GM23338 (cell line): ENCODE data around the gene CYGB. TPM values are rescaled to one million over a fixed set of nuclear protein-coding genes. Genes with fewer than 3 reads are reported as not detected.

Source experiments
- ATAC-seq: fragments of 200-7000 bp; cut with Tn5 transposase; 3 replicates; pipeline ENCODE4 v1.9.1; 2020
- DNase-seq: peaks from one replicate; pipeline ENCODE4 v3.0.0-alpha.2; 2015; ENCODE audit warnings: low spot score
- H2AFZ ChIP-seq: fragments of 200-600 bp; sonication (generic); 2 replicates; pipeline ENCODE4 v1.8.0; 2016; ENCODE audit warnings: antibody characterized with exemption, mild to moderate bottlenecking, moderate library complexity
- H3F3A ChIP-seq: fragments of 200-600 bp; sonication (generic); replicated peaks from 2 replicates; pipeline ENCODE4 v1.8.0; 2017; ENCODE audit warnings: antibody characterized with exemption, mixed run types, low read depth
- H3K27ac ChIP-seq: fragments of 200-600 bp; sonication (generic); 2 replicates; pipeline ENCODE4 v1.6.1; 2016; ENCODE audit warnings: low read depth
- H3K27me3 ChIP-seq: fragments of 200-600 bp; sonication (generic); 2 replicates; pipeline ENCODE4 v1.8.0; 2016; ENCODE audit warnings: mild to moderate bottlenecking, mixed run types, moderate library complexity; ENCODE audit not compliant: insufficient read depth
- H3K36me3 ChIP-seq: fragments of 200-600 bp; sonication (generic); 2 replicates; pipeline ENCODE4 v1.8.0; 2016; ENCODE audit warnings: mild to moderate bottlenecking; ENCODE audit not compliant: insufficient read depth
- H3K4me1 ChIP-seq: fragments of 200-600 bp; sonication (generic); 2 replicates; pipeline ENCODE4 v1.8.0; 2016; ENCODE audit warnings: mild to moderate bottlenecking, moderate library complexity; ENCODE audit not compliant: insufficient read depth
- H3K4me2 ChIP-seq: fragments of 200-600 bp; sonication (generic); 2 replicates; pipeline ENCODE4 v1.7.1; 2017; ENCODE audit warnings: mixed run types
- H3K4me3 ChIP-seq: fragments of 200-600 bp; sonication (generic); 2 replicates; pipeline ENCODE4 v1.6.1; 2016; ENCODE audit warnings: mixed run types
- H3K79me2 ChIP-seq: fragments of 200-600 bp; sonication (generic); replicated peaks from 2 replicates; pipeline ENCODE4 v1.8.0; 2017; ENCODE audit warnings: mild to moderate bottlenecking; ENCODE audit not compliant: insufficient read depth
- H3K9me2 ChIP-seq: fragments of 200-600 bp; sonication (generic); 2 replicates; pipeline ENCODE4 v1.8.0; 2017; ENCODE audit not compliant: insufficient read depth
- H4K20me1 ChIP-seq: fragments of 200-600 bp; sonication (generic); replicated peaks from 2 replicates; pipeline ENCODE4 v1.8.0; 2017; ENCODE audit warnings: mild to moderate bottlenecking; ENCODE audit not compliant: insufficient read depth
- H3K27ac Mint-ChIP-seq: 2 replicates; pipeline ENCODE4 v1.8.0; 2020; ENCODE audit warnings: inconsistent platforms, mild to moderate bottlenecking, moderate library complexity, mixed read lengths
- H3K27me3 Mint-ChIP-seq: 3 replicates; pipeline ENCODE4 v1.8.0; 2022; ENCODE audit warnings: low read depth, mild to moderate bottlenecking, moderate library complexity, mixed read lengths, inconsistent platforms; ENCODE audit not compliant: insufficient read depth, poor library complexity
- H3K36me3 Mint-ChIP-seq: 3 replicates; pipeline ENCODE4 v1.8.0; 2021; ENCODE audit warnings: low read depth, mild to moderate bottlenecking, inconsistent platforms, moderate library complexity, mixed read lengths
- H3K4me1 Mint-ChIP-seq: 3 replicates; pipeline ENCODE4 v1.8.0; 2020; ENCODE audit warnings: mild to moderate bottlenecking, inconsistent platforms, mixed read lengths
- H3K4me3 Mint-ChIP-seq: 3 replicates; pipeline ENCODE4 v1.8.0; 2021; ENCODE audit warnings: moderate library complexity, mild to moderate bottlenecking, inconsistent platforms, mixed read lengths
- H3K9me3 Mint-ChIP-seq: 3 replicates; pipeline ENCODE4 v1.8.0; 2020; ENCODE audit warnings: moderate library complexity, mild to moderate bottlenecking, inconsistent platforms, mixed read lengths
- CREB1 ChIP-seq: fragments of 250-450 bp; sonication (Bioruptor Pico); IDR thresholded peaks from 2 replicates; pipeline ENCODE4 v1.5.0; 2020; ENCODE audit warnings: low read depth, mild to moderate bottlenecking, moderate library complexity
- EZH2 ChIP-seq: fragments of 200-600 bp; sonication (generic); IDR thresholded peaks from one replicate; pipeline ENCODE4 v1.8.0; 2017; ENCODE audit warnings: antibody characterized with exemption, mild to moderate bottlenecking, low read depth; ENCODE audit not compliant: unreplicated experiment
- EZH2phosphoT487 ChIP-seq: fragments of 200-600 bp; sonication (generic); IDR thresholded peaks from one replicate; pipeline ENCODE4 v1.8.1; 2018; ENCODE audit warnings: antibody characterized with exemption; ENCODE audit not compliant: unreplicated experiment
- JUNB ChIP-seq: IDR thresholded peaks from one replicate; pipeline ENCODE4 v1.6.1; 2016; ENCODE audit warnings: antibody characterized with exemption; ENCODE audit not compliant: unreplicated experiment
- NANOG ChIP-seq: IDR thresholded peaks from 2 replicates; pipeline ENCODE4 v1.6.1; 2016; ENCODE audit warnings: antibody characterized with exemption, borderline replicate concordance
- POLR2AphosphoS5 ChIP-seq: IDR thresholded peaks from 2 replicates; pipeline ENCODE4 v1.6.1; 2016; ENCODE audit warnings: antibody characterized with exemption, low read depth
- STAT1 ChIP-seq: IDR thresholded peaks from one replicate; pipeline ENCODE4 v1.6.1; 2016; ENCODE audit warnings: antibody characterized with exemption; ENCODE audit not compliant: unreplicated experiment
- ZNF114 ChIP-seq: fragments of 250-450 bp; sonication (Bioruptor Pico); IDR thresholded peaks from 2 replicates; pipeline ENCODE4 v1.5.0; 2020; ENCODE audit warnings: mild to moderate bottlenecking, moderate library complexity
- ZNF331 ChIP-seq: fragments of 250-450 bp; sonication (Bioruptor Pico); IDR thresholded peaks from 2 replicates; pipeline ENCODE4 v1.5.0; 2020; ENCODE audit warnings: low read depth, mild to moderate bottlenecking, moderate library complexity
- ZNF462 ChIP-seq: fragments of 250-450 bp; sonication (Bioruptor Pico); IDR thresholded peaks from 2 replicates; pipeline ENCODE4 v1.5.0; 2020; ENCODE audit warnings: mild to moderate bottlenecking, moderate library complexity
- polyA plus RNA-seq: library from polyadenylated mRNA; unstranded; fragments of >200 nt; fragmentation: Nextera tagmentation; extraction: Ambion mirVana; gene quantifications from 2 replicates; pipeline ENCODE4 v1.2.1, GENCODE V29; 2016
- total RNA-seq: library from RNA; depleted of rRNA; stranded (reverse); fragments of >200 nt; shearing (Covaris generic); gene quantifications from 2 replicates; pipeline ENCODE4 v1.2.3, GENCODE V29; 2014
- TF ChIP-seq, protein P1 (sequence below): IDR thresholded peaks from 2 replicates; pipeline ENCODE4 v1.6.1; 2016; ENCODE audit warnings: antibody characterized with exemption
- TF ChIP-seq, protein P2 (sequence below), 2 experiments: fragments of 200-600 bp in 1 of 2; sonication (generic) in 1 of 2; conservative IDR thresholded peaks; 2 replicates each; pipeline versions ENCODE4 v1.5.1 to v1.6.1; 2016 to 2017; ENCODE audit warnings: antibody characterized with exemption in 2 of 2, low read depth in 2 of 2, mild to moderate bottlenecking in 2 of 2, moderate library complexity in 1 of 2
- TF ChIP-seq, protein P3 (sequence below): IDR thresholded peaks from one replicate; pipeline ENCODE4 v1.6.1; 2018; ENCODE audit warnings: antibody characterized with exemption; ENCODE audit not compliant: unreplicated experiment

Gene CYGB
- total and polyA plus RNA-seq, 2 experiments from 2014 or later = 1.2 to 1.7 TPM

DNA sequence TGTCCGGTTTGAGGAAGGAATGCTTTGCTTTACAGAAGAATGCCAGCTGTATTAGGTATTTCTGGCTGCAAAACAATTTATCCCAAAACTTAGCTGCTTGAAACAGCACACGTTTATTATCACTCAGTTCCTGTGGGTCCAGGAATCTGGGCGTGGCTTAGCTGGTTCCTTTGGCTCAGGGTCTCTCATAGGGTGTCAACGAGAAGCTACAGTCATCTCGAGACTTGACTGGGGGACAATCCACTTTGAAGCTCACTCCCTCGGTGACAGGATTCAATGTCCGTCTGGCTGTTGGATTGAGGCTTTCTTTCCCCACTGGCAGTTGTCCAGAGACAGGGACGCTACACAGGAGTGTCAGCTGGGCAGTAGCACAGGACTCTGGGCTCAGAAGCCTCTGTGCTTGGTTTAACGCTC is 26.7 kb downstream of the CYGB start:
- no peak overlapping the region for H3K4me3 Mint-ChIP-seq
- H2AFZ ChIP-seq = no peak overlapping the region
- no peak overlapping the region for H3K4me2 ChIP-seq
- no peaks in the 10 kb centered on the region for H3F3A ChIP-seq
- H4K20me1 ChIP-seq = no peaks in the 10 kb centered on the region
- no peaks in the 10 kb centered on the region for H3K9me2 ChIP-seq
- H3K79me2 ChIP-seq = no peaks in the 10 kb centered on the region
- ATAC-seq (no peak), DNase-seq (no peak)
- H3K4me1 Mint-ChIP-seq = no peaks in the 10 kb centered on the region; the same call in 1 of the 3 replicates
- H3K36me3 Mint-ChIP-seq = no peaks in the 10 kb centered on the region
- H3K36me3 ChIP-seq = no peaks in the 10 kb centered on the region
- H3K27ac Mint-ChIP-seq = no peak overlapping the region
- peaks cover 11% of the 10 kb centered on the region for H3K27me3 Mint-ChIP-seq
- no peak overlapping the region for H3K27ac ChIP-seq
- no peaks in the 10 kb centered on the region; the same call in 1 of the 2 replicates for H3K4me1 ChIP-seq
- H3K9me3 Mint-ChIP-seq = no peaks in the 10 kb centered on the region
- no peaks in the 10 kb centered on the region; the same call in 1 of the 2 replicates for H3K27me3 ChIP-seq
- TF ChIP-seq JUNB (no peak), EZH2 (no peak), NANOG (no peak), CREB1 (CRISPR knock-in tag) (no peak), EZH2phosphoT487 (no peak), STAT1 (no peak), ZNF331 (CRISPR knock-in tag) (no peak), ZNF462 (no peak), ZNF114 (no peak), POLR2AphosphoS5 (no peak)
- TF ChIP-seq, protein P1, sequence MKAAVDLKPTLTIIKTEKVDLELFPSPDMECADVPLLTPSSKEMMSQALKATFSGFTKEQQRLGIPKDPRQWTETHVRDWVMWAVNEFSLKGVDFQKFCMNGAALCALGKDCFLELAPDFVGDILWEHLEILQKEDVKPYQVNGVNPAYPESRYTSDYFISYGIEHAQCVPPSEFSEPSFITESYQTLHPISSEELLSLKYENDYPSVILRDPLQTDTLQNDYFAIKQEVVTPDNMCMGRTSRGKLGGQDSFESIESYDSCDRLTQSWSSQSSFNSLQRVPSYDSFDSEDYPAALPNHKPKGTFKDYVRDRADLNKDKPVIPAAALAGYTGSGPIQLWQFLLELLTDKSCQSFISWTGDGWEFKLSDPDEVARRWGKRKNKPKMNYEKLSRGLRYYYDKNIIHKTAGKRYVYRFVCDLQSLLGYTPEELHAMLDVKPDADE = no peak
- TF ChIP-seq, protein P2, sequence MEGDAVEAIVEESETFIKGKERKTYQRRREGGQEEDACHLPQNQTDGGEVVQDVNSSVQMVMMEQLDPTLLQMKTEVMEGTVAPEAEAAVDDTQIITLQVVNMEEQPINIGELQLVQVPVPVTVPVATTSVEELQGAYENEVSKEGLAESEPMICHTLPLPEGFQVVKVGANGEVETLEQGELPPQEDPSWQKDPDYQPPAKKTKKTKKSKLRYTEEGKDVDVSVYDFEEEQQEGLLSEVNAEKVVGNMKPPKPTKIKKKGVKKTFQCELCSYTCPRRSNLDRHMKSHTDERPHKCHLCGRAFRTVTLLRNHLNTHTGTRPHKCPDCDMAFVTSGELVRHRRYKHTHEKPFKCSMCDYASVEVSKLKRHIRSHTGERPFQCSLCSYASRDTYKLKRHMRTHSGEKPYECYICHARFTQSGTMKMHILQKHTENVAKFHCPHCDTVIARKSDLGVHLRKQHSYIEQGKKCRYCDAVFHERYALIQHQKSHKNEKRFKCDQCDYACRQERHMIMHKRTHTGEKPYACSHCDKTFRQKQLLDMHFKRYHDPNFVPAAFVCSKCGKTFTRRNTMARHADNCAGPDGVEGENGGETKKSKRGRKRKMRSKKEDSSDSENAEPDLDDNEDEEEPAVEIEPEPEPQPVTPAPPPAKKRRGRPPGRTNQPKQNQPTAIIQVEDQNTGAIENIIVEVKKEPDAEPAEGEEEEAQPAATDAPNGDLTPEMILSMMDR (conservative IDR thresholded peaks at IDR 0.05; ENCODE audit: low read depth in 2 of 2) = no peak
- TF ChIP-seq, protein P3, sequence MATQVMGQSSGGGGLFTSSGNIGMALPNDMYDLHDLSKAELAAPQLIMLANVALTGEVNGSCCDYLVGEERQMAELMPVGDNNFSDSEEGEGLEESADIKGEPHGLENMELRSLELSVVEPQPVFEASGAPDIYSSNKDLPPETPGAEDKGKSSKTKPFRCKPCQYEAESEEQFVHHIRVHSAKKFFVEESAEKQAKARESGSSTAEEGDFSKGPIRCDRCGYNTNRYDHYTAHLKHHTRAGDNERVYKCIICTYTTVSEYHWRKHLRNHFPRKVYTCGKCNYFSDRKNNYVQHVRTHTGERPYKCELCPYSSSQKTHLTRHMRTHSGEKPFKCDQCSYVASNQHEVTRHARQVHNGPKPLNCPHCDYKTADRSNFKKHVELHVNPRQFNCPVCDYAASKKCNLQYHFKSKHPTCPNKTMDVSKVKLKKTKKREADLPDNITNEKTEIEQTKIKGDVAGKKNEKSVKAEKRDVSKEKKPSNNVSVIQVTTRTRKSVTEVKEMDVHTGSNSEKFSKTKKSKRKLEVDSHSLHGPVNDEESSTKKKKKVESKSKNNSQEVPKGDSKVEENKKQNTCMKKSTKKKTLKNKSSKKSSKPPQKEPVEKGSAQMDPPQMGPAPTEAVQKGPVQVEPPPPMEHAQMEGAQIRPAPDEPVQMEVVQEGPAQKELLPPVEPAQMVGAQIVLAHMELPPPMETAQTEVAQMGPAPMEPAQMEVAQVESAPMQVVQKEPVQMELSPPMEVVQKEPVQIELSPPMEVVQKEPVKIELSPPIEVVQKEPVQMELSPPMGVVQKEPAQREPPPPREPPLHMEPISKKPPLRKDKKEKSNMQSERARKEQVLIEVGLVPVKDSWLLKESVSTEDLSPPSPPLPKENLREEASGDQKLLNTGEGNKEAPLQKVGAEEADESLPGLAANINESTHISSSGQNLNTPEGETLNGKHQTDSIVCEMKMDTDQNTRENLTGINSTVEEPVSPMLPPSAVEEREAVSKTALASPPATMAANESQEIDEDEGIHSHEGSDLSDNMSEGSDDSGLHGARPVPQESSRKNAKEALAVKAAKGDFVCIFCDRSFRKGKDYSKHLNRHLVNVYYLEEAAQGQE = no peak
- no peak overlapping the region for H3K4me3 ChIP-seq
